ENCODE measurements around the gene SBK3. TPM values are rescaled to one million over a fixed set of nuclear protein-coding genes. Genes with fewer than 3 reads are reported as not detected.
"Not testable (repeated sequence)": the region's sequence is repeated elsewhere in the genome, so short reads cannot be mapped to it uniquely, and the experiment has no call there.

The SBK3 gene
- total RNA-seq, 1 experiment from 2014 or later = not detected

GRCh38 chr19:55520691-55521292 is 24.6 kb downstream of the SBK3 start:
- DNase-seq (ENCODE audit: low read depth) = no peak

GRCh38 chr19:55519451-55520311 is 25.7 kb downstream of the SBK3 start:
- DNase-seq (ENCODE audit: low read depth) = peak; percentile 85

- peak; percentile 86 for DNase-seq (ENCODE audit: low read depth)
These were observed 28.3 kb downstream of the SBK3 start for GRCh38 chr19:55516878-55517620.

- no peak for DNase-seq (ENCODE audit: low read depth)
These were observed 37.2 kb downstream of the SBK3 start for GRCh38 chr19:55508120-55508519.

GRCh38 chr19:55504981-55505380 is 40.4 kb downstream of the SBK3 start:
- DNase-seq (ENCODE audit: low read depth) = no peak

- no peak for DNase-seq (ENCODE audit: low read depth)
These were observed 41.1 kb downstream of the SBK3 start for GRCh38 chr19:55504252-55504603.

GRCh38 chr19:55503502-55504251 is 41.7 kb downstream of the SBK3 start:
- peak; percentile 83 for DNase-seq (ENCODE audit: low read depth)

- no peak for DNase-seq (ENCODE audit: low read depth)
These were observed 42.2 kb downstream of the SBK3 start for GRCh38 chr19:55503157-55503501.

- DNase-seq (ENCODE audit: low read depth) = no peak
These were observed 43.0 kb downstream of the SBK3 start for GRCh38 chr19:55502197-55502952.

- no peak for DNase-seq (ENCODE audit: low read depth)
These were observed 44.9 kb downstream of the SBK3 start for GRCh38 chr19:55500368-55500952.

- no peak for DNase-seq (ENCODE audit: low read depth)
These were observed 47.0 kb downstream of the SBK3 start for GRCh38 chr19:55498246-55498840.

GRCh38 chr19:55497763-55498162 is 47.6 kb downstream of the SBK3 start:
- DNase-seq (ENCODE audit: low read depth) = no peak

GRCh38 chr19:55496820-55497219 is 48.5 kb downstream of the SBK3 start:
- DNase-seq (ENCODE audit: low read depth) = not testable (repeated sequence)

- DNase-seq (ENCODE audit: low read depth) = no peak
These were observed 49.5 kb downstream of the SBK3 start for GRCh38 chr19:55495646-55496349.

GRCh38 chr19:55494172-55494761 is 51.1 kb downstream of the SBK3 start:
- DNase-seq (ENCODE audit: low read depth) = no peak

GRCh38 chr19:55493645-55494171 is 51.6 kb downstream of the SBK3 start:
- no peak for DNase-seq (ENCODE audit: low read depth)

- DNase-seq (ENCODE audit: low read depth) = no peak
These were observed 52.2 kb downstream of the SBK3 start for GRCh38 chr19:55493052-55493644.

- no peak for DNase-seq (ENCODE audit: low read depth)
These were observed 52.9 kb downstream of the SBK3 start for GRCh38 chr19:55492362-55492944.
